ENCODE measurements around the gene MRPS18C. TPM values are rescaled to one million over a fixed set of nuclear protein-coding genes. Genes with fewer than 3 reads are reported as not detected.

MRPS18C gene
- total RNA-seq (14.6 and 51.4 TPM in 2 replicates), polyA plus RNA-seq (114 and 116 TPM in 2 replicates)

DNA sequence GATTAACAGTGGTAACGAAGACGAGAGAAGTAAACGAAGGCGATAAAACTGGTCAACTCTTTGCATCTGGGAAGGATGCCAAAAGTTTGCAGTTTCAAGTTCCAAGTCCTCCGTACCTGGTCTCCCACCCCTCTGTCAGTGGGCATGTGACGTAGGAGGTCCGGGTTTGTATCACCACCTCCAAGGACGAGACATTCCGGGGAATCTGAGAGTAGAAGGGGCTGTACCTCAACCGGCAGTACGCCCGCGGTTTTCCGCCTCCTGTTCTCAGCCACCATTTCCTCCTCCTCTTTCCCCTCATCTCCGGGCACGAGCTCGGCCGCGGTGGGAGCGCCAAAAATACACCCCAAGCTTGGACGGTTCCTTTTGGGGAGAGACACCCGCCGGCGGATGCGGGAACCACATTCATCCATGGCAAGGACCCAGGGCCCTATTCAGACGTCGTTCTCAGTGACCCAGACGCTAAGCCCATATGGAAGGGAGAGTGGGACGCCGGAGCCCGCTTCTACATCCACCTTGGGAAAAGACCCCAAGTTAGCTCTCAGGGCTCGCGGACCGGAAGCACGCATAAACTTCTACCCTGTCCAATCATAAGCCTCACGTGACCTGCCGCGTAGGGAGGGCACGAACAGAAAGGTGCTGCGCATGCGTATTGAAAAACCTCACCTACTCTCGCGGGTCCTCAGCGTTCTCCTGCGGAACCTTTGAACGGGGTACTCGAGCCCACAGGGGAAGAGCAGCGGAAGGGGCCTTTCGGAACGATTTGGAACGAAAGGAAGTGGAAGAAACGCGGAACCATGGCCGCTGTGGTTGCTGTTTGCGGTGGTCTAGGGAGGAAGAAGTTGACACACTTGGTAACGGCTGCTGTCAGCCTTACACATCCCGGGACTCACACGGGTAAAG is at the start of gene MRPS18C, which contains the start of gene HELQ:
TSS of gene MRPS18C (plus strand) at position 778 of the 903 bp plus-strand sequence. CDS start at position 798, 20 bp downstream.
TSS of gene HELQ (minus strand) at position 543 of the 903 bp plus-strand sequence. CDS start at position 413, 130 bp downstream.
- H3K4me3 ChIP-seq: peak within 1 kb of the TSS; percentile 88
- H3K9me3 ChIP-seq (ENCODE audit: low read depth): no peaks in the 10 kb centered on the region
- peaks cover 30% of the 10 kb centered on the region for H3K36me3 ChIP-seq
- H3K4me1 ChIP-seq (ENCODE audit: low read depth): peaks cover 14% of the 10 kb centered on the region
- no peaks in the 10 kb centered on the region for H3K27me3 ChIP-seq
- peak; percentile 36 for TF ChIP-seq CTCF (IDR thresholded peaks at IDR 0.05; ENCODE audit: low read depth, low read length)
- peak; percentile 99 for DNase-seq (ENCODE audit: low read depth in 1 of 2, low spot score in 1 of 2)
- peak within 1 kb of the TSS; percentile 98 for H3K27ac ChIP-seq

DNA sequence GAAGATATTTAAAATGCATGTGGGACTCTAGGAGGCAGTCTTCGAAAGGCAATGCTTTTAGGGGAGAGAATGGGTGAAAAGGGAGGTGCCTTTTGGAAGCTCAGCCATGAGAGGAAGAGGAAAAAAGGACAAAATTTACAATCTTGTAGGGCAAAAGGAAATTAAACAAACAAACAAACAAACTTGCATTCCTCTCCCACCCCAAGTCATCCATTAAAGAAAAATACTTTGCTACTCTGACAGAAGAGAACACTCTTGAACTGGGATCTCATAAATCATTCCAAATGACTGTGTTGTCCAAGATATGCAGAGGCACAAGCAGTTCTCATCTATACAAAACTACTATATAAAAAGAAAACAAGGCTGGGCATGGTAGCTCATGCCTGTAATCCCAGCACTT is 47.0 kb upstream of the MRPS18C start:
- no peaks in the 10 kb centered on the region for H3K9me3 ChIP-seq (ENCODE audit: low read depth)

GRCh38 chr4:83413676-83414075 is 42.2 kb upstream of the MRPS18C start:
- Histone ChIP-seq H3K4me1 (ENCODE audit: low read depth) (no peaks in the 10 kb centered on the region), H3K27ac (no peak overlapping the region), H3K36me3 (peaks cover 18% of the 10 kb centered on the region), H3K4me3 (no peak overlapping the region), H3K9me3 (ENCODE audit: low read depth) (no peaks in the 10 kb centered on the region), H3K27me3 (no peaks in the 10 kb centered on the region)
- no peak for TF ChIP-seq CTCF (IDR thresholded peaks at IDR 0.05; ENCODE audit: low read depth, low read length)
- no peak for DNase-seq (ENCODE audit: low read depth in 1 of 2, low spot score in 1 of 2)

More for the DNA sequence above, 47.0 kb upstream of the MRPS18C start:
- Histone ChIP-seq H3K4me3 (no peak overlapping the region), H3K27me3 (no peaks in the 10 kb centered on the region), H3K27ac (no peak overlapping the region), H3K4me1 (ENCODE audit: low read depth) (no peaks in the 10 kb centered on the region), H3K36me3 (peaks cover 15% of the 10 kb centered on the region)
- no peak for TF ChIP-seq CTCF (IDR thresholded peaks at IDR 0.05; ENCODE audit: low read depth, low read length)
- DNase-seq (ENCODE audit: low read depth in 1 of 2, low spot score in 1 of 2): no peak

GRCh38 chr4:83417566-83417965 is 38.3 kb upstream of the MRPS18C start:
- no peak for DNase-seq (ENCODE audit: low read depth in 1 of 2, low spot score in 1 of 2)
- no peak for TF ChIP-seq CTCF (IDR thresholded peaks at IDR 0.05; ENCODE audit: low read depth, low read length)
- no peaks in the 10 kb centered on the region for H3K9me3 ChIP-seq (ENCODE audit: low read depth)
- H3K27me3 ChIP-seq: no peaks in the 10 kb centered on the region
- no peak overlapping the region for H3K27ac ChIP-seq
- H3K4me1 ChIP-seq (ENCODE audit: low read depth): no peaks in the 10 kb centered on the region
- H3K36me3 ChIP-seq: peaks cover 30% of the 10 kb centered on the region
- no peak overlapping the region for H3K4me3 ChIP-seq

GRCh38 chr4:83418211-83418610 is 37.6 kb upstream of the MRPS18C start:
- no peak overlapping the region for H3K4me3 ChIP-seq
- no peak for DNase-seq (ENCODE audit: low read depth in 1 of 2, low spot score in 1 of 2)
- H3K27ac ChIP-seq: no peak overlapping the region
- no peaks in the 10 kb centered on the region for H3K9me3 ChIP-seq (ENCODE audit: low read depth)
- H3K36me3 ChIP-seq: peaks cover 36% of the 10 kb centered on the region
- TF ChIP-seq CTCF (IDR thresholded peaks at IDR 0.05; ENCODE audit: low read depth, low read length): no peak
- no peaks in the 10 kb centered on the region for H3K4me1 ChIP-seq (ENCODE audit: low read depth)
- H3K27me3 ChIP-seq: no peaks in the 10 kb centered on the region
